Measurements from ENCODE around the gene DPP6.

GRCh38 chr7:154431045-154431444 is 378.8 kb downstream of the DPP6 start:
- TF ChIP-seq CTCF (conservative IDR thresholded peaks at IDR 0.05; ENCODE audit: low read depth, low read length) (no peak), EZH2 (IDR thresholded peaks at IDR 0.05; ENCODE audit: borderline replicate concordance, low read depth, low read length, poor library complexity, severe bottlenecking) (no peak)

All from A673 (cell line).